HG03064 (cell line): ENCODE data around the gene HERC3.

ENCODE experiments used
- ATAC-seq: cut with Tn5 transposase; IDR thresholded peaks from one replicate; pipeline ENCODE4 v1.9.1; 2021; ENCODE audit warnings: low read depth; ENCODE audit not compliant: unreplicated experiment

The HERC3 gene

DNA sequence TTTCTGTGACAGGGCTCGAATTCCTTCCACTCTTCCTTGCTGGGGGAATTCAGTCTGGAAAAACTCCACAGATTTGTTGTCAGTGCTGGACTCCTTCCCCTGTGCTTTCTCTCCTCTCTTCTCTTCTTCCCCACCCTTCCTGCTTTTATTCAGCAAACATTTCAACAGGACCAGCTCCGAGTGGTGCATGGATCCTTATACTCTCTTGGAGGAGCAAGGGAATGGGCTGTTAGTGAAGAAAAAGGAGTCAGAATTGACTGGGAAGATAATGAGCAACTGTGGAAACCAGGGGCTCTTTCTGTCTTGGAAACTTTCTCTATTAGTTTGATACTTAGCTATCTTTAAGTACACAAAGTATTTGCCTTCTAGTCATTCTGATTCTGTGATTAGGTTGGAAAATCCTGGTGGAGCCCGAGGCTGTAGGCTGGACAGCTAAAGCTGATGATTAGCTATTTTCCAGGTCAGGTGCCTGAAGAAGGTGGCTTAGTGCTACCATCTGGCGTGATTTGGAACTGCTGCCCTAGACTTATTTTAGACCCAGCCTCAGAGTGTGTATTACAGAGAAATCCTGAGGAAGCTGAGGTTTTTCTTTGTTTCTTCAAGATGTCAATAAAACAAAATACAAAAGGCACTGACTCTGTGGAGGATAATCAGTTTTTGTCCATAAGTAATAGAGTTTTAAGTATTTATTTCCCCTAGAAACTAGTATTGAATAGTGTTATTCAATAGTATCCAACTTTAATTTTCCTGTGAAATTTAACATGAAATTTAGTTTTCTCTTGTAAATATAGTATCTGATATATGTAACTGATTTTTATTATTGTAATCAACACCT lies 67.0 kb downstream of the HERC3 start:
- ATAC-seq: no peak

- no peak for ATAC-seq
These were observed 67.6 kb downstream of the HERC3 start for GRCh38 chr4:88659890-88660208.

GRCh38 chr4:88660446-88661294 lies 68.4 kb downstream of the HERC3 start:
- ATAC-seq: no peak

- no peak for ATAC-seq
These were observed 69.5 kb downstream of the HERC3 start for GRCh38 chr4:88661739-88662138.

- no peak for ATAC-seq
These were observed 80.7 kb downstream of the HERC3 start for GRCh38 chr4:88672987-88673386.

DNA sequence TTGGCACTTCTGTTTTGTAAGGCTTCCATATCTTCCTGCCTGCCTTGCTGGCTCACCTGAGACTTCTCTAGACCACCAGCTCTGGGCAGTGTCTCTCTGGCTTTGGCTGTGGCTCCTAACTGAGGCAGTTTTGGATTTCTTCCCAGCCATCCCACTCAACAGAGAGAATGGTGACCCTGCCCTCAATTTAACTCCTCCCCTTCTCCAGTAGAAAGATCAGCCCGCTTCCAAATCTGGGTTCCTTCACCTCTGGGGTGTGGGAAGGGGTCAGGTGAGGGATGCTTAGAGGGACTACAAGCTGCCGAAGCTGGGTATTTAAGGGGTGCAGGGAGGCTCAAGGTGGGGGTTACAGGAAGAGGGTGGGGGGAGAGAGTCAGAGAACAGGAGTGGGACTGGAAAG lies 81.6 kb downstream of the HERC3 start:
- no peak for ATAC-seq

DNA sequence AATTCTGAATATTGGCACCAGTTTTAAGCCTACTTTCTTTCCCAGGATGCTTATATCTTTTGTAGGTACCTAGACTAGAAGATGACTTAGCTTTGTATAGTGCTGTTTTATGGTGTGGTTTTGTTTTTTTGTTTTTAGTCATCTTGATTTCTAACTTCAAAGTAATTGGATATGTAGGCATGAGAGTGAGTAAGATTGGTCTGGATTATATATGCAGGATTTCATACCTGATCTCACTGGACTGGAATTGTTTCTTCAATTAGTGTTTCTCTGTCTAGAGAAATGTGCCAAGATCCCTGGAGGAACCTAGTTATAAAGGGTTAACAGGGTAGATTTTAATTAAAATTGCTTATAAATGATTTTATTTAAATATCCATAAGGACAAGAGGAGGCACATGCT lies 82.3 kb downstream of the HERC3 start:
- no peak for ATAC-seq

DNA sequence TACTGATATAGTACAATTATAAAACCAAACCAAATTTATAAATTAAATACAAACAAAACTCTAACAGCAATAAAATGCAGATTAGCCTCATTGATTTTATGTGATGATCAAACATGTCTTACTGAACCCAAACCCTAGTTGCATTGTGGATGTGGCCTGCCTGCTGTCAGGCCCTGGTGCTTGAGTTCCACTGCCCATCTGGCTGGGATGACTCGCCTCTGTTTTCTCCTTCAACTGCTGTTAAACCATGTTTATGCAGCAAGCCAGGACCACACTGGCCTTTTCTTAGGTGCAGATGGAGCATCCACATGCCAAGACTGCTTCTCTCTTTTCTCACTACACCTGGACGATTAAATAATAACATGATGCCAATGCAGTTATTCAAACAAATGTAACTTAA lies 82.7 kb downstream of the HERC3 start:
- ATAC-seq: no peak

DNA sequence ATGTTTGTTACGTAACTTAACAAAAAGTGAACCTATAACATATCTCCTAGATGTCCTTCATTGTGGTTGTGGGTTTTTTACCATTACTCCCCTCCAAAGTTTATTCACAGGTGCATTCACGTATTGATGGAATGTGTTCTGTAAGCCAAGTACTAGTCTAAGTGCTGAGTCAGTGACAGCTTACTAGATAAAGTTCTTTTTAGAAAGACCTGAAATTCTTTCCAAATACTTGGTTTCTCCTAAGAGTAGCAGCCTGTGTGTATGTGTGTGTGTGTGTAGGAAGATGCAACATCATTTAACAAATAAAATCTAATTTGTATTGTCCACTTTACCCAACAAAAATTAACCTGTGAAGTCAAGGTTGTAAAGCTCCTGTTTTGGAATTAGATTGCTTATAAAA lies 83.3 kb downstream of the HERC3 start:
- no peak for ATAC-seq

DNA sequence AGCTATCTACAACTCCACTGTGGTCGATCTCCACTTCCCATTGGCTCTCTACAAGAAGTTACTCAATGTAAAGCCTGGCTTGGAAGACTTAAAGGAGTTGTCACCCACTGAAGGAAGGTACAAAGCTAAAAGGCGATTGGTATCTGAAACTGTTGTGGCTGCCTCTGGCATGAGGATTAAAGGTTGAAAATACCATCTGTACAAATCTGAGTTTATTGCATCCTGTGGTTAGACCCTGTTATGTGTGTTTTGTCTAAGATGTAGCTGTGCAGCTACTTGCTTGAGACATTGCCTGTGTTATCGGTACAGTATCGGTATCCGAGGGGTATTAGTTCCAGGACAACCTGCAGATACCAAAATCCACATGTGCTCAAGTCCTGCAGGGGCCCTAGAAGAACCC lies 88.9 kb downstream of the HERC3 start:
- ATAC-seq: no peak

DNA sequence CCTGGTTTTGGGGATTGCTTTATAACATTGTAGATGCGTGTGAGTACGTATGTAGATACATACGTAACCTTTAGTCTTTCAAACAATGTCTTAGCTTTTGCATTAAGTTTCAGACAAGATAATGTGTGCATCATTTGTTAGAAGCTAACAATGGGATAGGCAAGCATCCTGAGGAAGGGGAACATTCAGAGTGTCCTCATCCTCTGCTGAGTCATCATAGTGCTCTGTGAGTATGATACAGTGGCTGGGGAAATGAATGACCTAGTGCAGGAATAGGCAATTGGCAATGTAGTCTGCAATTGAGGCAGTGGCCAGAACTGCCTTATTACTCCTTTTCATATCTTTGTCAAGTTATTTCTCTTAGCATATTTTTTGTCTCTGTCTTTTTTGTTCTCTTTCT lies 98.1 kb downstream of the HERC3 start:
- ATAC-seq: no peak

- ATAC-seq: no peak
These were observed 101.5 kb downstream of the HERC3 start for GRCh38 chr4:88693792-88694191.

DNA sequence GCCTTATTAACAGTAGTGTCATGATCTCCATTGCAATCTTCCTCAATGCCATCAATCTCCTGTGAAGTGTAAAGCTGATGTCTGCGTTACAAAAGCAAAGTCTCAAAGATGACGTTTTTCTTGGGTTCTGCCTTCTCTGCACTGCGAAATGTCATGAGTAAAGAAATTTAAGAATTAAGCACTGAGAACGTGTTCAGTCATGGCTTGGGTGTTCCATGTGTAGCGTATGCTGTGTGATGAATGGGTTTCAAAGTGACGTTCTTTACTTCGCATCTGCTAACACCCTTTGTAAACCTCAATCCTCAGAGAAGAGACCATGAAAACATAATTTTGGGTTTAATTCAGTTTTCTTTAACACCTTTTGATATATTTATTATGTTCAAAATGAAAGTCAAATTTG lies 104.3 kb downstream of the HERC3 start:
- no peak for ATAC-seq

DNA sequence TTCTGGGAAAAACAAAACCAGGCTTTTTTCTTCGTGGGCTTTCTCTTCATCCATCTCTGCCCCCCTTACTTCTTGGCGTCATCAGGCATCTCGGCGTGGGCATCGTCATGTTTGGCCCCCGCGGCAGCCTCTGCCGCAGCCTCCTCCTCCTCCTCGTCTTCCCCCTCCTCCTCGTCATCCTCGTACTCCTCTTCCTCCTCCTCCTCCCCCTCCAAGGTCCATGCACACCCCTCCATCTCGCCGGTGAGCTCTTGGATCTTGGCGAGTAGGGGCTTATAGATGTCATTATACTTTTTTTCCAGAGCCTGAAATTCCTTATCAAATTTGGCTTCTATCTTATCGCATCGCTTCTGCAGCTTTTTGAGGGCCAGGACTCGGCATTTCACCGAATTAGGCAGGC lies 104.9 kb downstream of the HERC3 start:
- ATAC-seq: no peak

GRCh38 chr4:88697588-88698329 lies 105.5 kb downstream of the HERC3 start, which contains the start of gene NAP1L5:
TSS of gene NAP1L5 (minus strand) at chr4:88697829. CDS start at chr4:88697754, 75 bp downstream.
- peak; percentile 93 for ATAC-seq

DNA sequence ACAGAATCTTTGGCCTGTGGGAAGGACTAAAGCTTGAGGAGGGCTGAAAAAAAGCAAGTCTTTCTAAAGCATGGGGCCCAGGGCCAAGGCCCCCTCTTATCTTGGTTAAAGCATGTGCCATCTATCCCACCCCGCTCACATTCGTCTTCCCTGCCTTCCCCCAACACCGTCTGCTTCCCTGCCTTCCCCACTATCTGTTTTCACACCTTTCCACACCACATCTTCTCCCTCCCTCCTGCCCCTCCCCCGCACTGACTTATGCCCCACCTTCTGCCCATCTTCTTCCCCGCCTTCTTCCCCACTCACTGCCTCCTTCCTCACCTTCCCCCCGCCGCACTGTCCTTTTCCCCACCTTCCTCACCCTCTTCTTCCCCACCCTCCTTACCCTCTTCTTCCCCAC lies 106.2 kb downstream of the HERC3 start:
- ATAC-seq: no peak

DNA sequence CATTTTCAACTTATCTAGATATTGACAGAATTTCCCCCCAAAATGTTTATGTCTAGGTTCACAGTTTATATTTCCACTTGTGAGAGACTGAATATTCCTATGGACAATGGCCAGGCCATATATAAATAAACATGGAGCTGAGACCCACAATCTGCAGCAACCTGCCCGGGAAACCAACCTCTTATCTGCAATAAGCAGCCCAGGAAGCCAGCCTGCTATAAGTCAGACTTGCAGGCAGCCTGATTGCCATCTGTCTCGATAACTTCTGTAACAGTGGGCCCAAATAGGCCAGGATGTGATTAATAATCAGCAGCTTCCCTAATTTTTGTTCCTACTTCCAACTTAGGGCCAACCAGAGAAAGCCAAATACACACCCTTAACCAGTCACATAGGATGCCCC lies 110.5 kb downstream of the HERC3 start:
- no peak for ATAC-seq

GRCh38 chr4:88705223-88705622 lies 112.9 kb downstream of the HERC3 start:
- no peak for ATAC-seq

DNA sequence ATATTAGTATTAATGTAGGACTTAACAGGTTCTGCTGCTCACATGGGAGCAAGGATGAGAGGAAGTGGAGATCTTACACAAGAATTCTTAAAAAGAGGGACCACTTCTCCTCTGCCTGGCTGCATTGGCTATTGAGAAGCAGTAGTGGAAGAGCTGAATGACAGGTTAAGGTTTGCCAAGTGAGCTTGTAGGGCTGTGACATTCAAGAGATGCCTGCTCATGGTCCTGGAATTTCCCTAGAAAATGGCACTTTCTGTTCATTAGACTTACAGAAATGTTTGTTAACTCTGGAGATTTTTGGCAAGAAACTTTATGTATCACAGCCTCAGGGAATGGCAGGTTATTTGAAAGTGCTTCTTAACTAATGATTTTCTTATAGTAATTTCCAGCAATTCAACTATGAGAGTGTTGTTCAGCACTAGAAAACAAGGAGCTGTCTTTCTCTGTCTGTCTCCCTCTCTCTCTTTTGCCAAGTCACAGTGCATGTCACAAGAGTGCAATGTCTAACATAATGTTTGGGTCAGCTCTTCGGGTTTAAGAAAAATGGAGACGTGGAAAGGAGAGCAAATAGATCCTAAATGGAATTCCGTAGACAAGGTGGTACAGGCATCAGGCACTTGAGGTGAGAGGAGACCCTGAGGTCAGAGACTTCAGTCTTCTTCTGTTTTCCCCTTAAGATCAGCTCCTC lies 113.7 kb downstream of the HERC3 start:
- ATAC-seq: no peak

- ATAC-seq: no peak
These were observed 114.3 kb downstream of the HERC3 start for GRCh38 chr4:88706574-88706973.

GRCh38 chr4:88709989-88710388 lies 117.7 kb downstream of the HERC3 start:
- ATAC-seq: no peak
